Embryonic facial prominence (tissue), 1 donor: ENCODE data around the gene PHLDB2.

Experiments
- DNase-seq: peaks from one replicate; pipeline ENCODE4 v3.0.0-alpha.2; 2016; ENCODE audit errors: extremely low spot score

The PHLDB2 gene

GRCh38 chr3:111999484-112000324 is 140.6 kb downstream of the PHLDB2 start:
- DNase-seq, result no peak

- DNase-seq, result no peak
Measured at GRCh38 chr3:112000367-112000771, 141.3 kb downstream of the PHLDB2 start.

DNA sequence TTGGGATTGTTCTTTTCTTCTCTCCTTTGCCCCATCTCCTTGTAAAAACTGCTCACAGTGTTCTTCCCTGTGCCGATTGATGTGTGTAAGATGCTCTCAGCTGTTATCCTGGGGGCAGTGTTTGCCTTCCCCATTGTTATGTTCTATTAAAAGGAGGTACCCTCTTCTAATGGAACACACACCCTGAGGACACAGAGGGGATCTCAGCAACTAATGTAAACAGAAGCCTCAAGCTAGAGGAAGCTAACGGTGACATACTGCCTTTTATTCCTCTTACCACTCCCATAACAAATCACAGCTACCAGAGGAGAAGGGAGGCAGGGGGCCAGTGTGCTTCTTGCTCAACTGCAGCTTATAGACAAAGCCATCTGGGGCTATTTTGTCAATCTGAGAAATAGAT is 141.9 kb downstream of the PHLDB2 start:
- DNase-seq, result no peak

- DNase-seq, result no peak
Measured at GRCh38 chr3:112001526-112001925, 142.5 kb downstream of the PHLDB2 start.

- DNase-seq, result no peak
Measured at GRCh38 chr3:112002096-112002971, 143.3 kb downstream of the PHLDB2 start.

- DNase-seq, result no peak
Measured at GRCh38 chr3:112003321-112004080, 144.4 kb downstream of the PHLDB2 start.

DNA sequence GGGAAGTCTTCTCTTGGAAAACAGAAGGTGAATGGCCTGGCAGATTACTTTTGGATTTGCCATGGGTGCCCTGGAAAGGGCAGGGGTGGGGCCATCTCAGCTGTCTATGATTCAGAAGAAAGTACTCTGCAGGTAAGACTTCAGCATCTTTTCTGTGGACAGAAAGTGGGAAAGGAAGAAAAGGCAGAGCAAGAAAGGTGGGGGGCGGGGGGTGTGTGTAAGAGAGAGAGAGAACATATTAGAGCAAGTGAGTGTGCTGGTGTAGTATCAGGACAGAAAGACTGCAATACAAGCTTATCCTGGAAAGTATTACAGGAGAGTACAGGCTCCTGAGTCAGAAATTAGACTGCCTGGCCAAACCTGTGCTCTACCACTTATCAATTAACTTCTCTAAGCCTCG is 145.1 kb downstream of the PHLDB2 start:
- no peak for DNase-seq

- no peak for DNase-seq
Measured at GRCh38 chr3:112004669-112005068, 145.6 kb downstream of the PHLDB2 start.

- no peak for DNase-seq
Measured at GRCh38 chr3:112005091-112005672, 146.1 kb downstream of the PHLDB2 start.

DNA sequence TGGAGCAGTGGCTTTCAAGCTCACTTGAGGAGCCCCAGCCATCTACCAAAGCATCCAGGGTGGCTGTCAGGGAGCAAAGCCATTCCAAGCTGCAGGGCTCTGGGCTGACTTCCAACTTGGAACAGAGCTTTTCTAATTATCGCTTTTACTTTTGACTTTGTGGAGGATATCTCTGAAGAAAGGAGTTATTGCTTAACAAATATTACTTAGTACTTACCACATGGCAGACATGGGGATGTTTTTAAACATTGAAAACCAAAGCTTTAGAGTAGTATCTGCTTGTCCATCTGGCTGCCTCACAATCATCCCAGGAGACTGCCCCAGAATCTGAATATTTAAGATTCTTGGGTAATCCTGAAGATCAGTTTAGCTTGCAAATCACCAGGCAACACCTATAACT is 148.6 kb downstream of the PHLDB2 start:
- DNase-seq, result no peak

DNA sequence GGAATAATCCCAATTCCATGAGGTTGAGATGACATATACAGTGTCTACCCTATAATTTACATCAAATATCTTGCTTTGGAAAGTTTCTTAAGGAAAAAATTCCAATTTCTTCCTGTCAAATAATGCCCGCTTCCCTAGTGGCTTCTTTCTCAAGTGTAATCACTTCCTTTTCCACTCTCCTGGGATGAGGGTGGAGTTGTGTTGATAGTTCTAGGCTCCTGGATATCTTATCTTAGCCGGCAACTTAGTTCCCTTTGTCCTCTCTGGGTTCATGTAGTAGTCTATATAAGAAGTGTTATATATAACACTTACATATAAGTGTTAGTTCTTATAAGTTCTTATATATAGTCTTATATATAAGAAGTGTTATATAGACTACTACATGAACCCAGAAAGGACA is 150.6 kb downstream of the PHLDB2 start:
- DNase-seq, result no peak

DNA sequence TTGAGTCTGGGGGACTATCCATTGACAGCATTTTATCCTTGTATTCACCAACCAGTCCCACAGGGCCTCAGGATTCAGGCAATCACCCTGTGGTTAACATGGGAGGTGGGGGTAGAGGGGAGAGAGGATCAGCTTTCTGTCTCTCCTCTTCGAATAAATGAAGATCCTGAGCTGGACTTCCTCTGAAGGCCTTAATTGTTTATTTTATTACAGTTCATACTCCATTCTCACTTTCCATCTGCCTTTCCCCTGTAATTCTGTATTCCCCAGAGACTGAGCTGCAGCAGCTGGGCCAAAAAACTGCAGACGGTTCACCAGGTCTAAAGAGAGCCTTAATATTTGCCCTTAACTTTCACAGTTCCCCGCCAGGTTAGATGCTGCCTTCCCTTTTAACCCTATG is 151.6 kb downstream of the PHLDB2 start:
- DNase-seq, result no peak

DNA sequence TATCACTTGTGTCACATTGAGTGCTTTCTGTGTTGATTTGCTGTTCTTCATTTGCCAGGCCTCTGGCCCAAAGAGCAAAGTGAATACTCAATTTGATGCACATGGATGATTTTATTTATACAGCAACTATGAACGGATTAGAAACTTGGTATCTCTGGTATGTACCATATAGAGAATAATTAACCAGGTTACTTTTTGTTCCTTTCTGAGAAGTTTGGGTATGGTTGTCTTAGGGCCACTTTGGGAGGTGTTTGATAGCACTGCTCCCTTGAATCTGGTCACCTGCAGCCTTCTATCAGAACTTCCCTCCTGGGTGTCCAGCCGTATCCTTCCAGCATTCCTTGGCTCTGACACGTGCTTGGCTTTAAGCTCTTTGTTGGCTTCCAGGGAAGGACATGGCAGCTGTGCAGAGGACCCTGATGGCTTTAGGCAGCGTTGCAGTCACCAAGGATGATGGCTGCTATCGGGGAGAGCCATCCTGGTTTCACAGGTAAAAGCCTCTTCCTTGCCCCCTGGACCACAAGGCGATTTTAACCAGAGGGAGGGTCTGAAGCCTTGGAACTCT is 152.4 kb downstream of the PHLDB2 start:
- DNase-seq, result no peak

DNA sequence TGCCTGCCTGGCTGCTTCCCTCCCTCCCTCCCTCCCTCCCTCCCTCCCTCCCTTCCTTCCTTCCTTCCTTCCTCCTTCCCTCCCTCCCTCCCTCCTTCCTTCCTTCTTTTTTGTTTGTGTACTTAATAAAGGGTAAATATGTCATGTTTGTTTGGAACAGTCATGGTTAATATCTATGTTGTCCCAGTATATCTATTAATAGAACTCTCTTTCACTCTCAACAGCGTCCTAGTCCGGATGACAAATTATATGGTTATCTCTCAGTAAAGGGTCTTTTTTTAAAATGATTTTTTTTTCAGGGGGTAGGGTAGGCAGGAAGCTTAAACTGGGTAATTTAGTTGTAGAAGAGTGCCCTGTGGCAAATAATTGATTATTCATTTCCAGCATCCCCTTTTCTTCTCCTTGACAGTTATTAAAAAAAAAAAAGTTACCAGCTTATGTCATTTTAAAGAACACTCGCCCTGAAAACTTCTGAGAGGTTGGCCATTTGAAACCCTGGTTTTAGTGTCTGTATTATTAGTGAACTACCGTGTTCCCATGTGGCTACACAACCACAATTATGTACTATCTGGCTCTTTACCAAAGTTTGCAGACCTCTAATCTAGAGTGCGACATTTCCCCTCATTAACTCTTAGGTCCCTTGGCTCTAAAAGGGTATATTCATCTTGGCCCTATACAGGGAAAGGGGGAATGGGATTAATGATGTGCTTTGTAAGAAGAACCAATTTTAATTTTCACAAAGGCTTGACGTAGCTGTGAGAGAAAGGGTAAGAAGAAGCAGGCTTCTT is 153.3 kb downstream of the PHLDB2 start:
- DNase-seq, result no peak

GRCh38 chr3:112013058-112013783 is 154.2 kb downstream of the PHLDB2 start:
- DNase-seq, result peak; percentile 58

GRCh38 chr3:112013784-112014143 is 154.7 kb downstream of the PHLDB2 start:
- DNase-seq, result no peak

DNA sequence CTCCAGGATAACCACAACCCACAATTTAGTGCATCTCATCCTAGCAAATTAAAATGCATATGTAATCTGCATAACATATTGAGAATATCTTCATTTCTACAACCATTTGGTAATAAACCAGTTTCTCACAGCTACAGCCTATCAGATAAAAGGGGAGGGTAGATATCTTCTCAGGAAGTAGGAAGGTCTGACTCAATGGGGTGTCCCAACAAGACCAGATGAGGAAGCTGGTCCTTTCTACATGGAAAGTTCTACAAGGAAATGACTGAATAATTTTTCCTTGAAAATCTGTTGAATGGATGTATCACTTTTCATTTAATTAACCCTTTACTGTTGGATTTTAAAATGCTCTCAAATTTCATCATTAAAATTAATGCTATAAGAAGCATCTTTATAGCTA is 158.0 kb downstream of the PHLDB2 start:
- no peak for DNase-seq

DNA sequence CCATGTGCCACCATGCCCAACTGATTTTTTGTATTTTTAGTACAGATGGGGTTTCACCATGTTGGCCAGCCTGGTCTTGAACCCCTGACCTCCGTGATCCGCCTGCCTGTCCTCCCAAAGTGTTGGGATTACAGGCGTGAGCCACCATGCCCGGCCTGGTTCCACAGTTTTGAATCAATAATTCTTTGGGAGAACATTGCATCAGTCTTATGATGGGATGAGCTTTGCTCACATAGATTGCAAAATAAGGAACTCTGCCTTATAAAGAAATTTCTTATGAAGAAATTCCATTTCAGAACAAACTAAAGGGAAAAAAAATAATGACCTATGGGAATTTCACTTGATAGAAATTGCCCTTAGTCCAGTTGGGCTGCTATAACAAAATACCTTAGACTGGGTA is 159.6 kb downstream of the PHLDB2 start:
- DNase-seq, result no peak

DNA sequence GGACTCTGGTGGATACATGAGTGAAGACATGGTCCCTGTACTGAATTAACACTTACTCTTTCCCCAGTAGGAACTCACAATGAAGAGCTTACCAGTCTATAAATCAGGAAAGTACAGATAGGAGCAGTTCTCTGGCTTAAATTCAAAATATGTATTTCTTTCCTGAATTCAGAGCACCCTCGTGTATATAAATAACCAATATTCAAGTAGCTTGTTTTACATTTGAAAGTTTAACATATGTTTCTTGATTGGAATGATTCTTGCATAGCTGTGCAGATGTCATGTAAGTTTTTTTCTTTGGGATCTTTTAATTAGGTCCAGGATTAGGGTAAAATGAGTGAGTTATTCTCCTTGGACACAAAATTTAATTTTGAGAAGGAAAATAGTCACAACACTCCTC is 160.7 kb downstream of the PHLDB2 start:
- no peak for DNase-seq

GRCh38 chr3:112020674-112021085 is 161.6 kb downstream of the PHLDB2 start:
- no peak for DNase-seq
